ENCODE measurements around the gene KRT25. TPM values are rescaled to one million over a fixed set of nuclear protein-coding genes. Genes with fewer than 3 reads are reported as not detected.

The KRT25 gene, protein sequence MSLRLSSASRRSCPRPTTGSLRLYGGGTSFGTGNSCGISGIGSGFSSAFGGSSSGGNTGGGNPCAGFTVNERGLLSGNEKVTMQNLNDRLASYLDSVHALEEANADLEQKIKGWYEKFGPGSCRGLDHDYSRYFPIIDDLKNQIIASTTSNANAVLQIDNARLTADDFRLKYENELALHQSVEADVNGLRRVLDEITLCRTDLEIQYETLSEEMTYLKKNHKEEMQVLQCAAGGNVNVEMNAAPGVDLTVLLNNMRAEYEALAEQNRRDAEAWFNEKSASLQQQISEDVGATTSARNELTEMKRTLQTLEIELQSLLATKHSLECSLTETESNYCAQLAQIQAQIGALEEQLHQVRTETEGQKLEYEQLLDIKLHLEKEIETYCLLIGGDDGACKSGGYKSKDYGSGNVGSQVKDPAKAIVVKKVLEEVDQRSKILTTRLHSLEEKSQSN
- not detected in 2 replicates for total RNA-seq

DNA sequence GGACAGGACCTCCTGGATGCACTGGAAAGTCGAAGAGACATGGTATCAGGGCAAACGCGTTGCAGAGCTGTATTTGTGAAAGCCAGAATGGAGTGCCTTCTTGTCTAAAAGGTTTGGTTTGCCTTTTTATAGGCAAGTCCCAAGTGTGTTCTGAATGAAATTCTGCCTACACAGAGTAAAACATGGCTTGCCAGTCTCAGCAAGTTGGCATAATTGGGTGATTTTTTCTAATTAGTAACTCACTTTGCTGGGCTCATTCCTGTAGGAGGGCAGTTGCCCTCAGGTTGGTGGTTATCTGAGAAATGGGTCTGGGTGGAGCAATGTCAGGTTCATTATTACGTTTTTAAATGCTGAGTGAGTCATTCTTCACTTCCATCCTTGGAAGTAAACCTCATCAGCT is at the start of gene KRT25:
TSS of gene KRT25 (minus strand) at position 101 of the 400 bp plus-strand sequence. CDS start at position 41, 60 bp downstream.
- no peak for DNase-seq (ENCODE audit: low read depth)

DNA sequence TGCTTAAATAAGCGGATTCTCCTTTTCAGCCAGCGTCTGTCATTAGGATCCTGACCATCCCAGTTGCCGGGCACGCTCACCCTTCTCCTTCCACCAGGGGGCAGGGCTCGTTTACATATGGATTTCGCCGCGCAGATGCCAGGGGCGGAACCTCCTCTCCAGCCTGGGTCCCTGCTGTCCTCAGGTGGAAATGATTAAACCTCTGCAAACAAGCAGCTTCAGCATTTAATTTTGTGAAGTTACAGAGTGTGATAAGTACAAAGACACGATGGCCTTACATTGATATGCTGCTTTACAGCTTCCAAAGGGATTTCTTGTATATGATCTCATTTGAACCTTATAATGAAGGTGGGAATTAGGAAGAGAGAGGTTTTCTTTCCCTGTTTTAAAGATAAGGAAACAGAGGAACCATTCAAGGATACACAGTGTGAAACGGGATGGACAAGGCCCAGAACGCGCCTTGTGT is 48.5 kb upstream of the KRT25 start:
- peak; percentile 58 for DNase-seq (ENCODE audit: low read depth)

DNA sequence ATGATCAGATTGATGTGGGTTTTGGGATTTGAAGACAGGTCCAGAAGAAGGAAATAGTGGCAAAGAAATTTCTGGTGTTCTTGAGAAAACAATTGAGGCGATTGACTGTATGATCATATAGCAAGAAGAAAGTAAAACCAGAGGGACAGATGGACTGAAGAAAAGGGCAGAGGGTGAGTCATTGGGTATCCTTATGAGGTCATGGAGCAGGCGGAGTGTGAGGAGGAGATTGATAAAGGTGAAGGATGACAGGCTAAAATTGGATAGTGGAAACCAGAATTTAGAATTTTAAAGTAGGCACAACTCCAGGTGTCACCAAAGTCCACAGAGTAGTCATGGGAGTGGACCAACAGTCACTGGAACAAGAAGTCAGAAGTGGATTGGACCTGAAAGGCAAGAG is 46.0 kb upstream of the KRT25 start:
- no peak for DNase-seq (ENCODE audit: low read depth)

DNA sequence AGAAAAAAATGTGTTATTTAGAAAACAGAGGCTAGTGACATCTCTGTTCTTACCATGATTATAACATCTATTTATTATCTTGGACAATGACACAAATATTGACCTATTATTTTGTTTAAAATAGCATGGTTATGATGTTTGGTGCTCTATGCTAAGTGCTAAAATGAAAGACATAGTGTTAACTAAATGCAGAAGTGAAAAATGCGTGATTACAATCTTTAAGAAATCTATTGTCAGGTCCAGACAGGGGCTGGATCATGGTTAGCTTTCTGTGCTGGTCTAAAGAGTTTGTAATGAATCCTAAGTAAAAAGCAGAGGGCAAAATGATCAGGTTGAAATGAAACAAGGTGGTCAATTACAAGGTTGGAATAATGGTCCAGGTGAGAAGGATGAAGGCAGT is 45.2 kb upstream of the KRT25 start:
- DNase-seq (ENCODE audit: low read depth): no peak

DNA sequence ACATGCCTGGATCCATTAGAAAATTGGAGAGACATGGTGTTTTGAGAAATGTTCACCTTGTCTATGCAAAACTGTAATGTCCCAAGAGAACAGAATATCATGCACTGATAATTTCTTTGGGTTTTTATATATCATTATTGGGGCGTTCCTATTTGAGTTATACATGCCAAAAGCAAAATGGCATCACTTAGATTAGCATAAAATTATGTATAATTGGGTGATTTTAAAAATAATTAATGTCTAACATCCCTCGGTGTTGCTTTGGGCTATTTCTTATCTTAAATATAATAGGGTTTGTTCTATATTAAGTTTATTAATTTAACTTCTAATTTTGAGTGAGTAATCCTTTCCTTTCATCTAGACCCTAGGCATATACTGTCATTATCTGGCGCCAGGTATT is 44.7 kb upstream of the KRT25 start, which contains the start of gene KRT28:
TSS of gene KRT28 (minus strand) at position 101 of the 400 bp plus-strand sequence. CDS start at position 35, 66 bp downstream.
- DNase-seq (ENCODE audit: low read depth): no peak

DNA sequence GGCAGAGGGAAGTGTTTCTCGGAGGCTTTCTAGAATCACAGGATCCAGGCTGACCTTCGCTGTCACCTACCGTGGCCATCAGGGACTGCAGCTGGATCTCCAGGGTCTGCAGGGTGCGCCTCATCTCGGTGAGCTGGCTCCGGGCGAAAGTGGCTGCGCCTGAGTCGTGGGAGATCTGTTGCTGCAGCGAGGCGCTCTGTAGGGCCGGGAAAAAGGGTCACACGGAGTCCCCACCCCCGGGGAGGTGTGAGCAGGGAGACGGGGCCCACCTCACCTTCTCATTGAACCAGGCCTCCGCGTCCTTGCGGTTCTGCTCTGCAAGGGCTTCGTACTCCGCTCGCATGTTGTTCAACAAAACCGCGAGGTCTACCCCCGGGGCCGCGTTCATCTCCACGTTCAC is 41.7 kb upstream of the KRT25 start:
- no peak for DNase-seq (ENCODE audit: low read depth)

DNA sequence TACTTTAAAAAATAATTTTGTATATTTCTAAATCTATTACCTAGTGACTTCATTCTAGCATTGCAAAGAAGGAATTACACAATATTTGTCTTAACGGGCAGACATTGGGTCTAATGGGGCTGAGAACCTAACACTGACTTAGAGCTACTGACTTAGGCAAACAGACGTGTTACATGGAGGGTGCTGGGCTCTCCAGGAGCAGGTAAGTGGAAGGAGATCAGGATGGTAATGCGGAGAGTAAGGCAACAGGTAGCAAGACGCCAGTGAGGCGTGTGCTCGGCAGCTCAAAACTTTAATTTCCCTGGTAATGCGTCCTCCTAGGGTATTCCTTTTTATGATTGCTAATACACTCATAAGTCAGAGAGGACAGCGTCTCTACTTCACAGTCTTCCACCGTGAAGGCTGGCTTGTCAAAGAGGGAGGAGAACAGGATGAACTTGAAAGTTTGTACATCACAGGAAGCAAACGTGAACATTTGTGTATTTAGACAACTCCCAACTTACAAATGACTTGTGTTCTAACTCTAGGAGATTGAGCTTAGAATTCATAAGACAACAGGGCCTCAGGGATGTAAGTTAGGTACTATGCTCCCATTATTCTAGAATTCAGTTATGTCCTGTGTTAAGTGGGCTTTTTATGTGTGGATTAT is 40.0 kb upstream of the KRT25 start:
- no peak for DNase-seq (ENCODE audit: low read depth)

DNA sequence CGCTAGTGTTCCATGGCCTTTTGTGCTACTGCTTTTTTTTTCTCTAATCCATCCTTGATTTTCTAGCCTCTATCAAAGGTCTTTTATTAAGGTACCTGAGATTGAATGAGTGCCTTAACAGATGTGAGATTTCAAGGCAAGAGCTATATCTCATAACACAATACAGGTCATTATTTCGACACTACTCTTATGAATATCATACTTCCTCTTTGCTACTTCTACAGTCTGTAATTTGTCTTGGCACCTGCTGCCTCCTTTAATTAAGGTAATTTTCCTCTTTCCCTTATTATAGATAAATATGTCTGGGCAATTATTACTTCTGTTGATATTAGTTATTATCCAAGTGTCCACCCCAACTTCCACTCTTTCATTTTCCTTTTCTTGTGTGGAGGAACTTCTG is 39.3 kb upstream of the KRT25 start:
- DNase-seq (ENCODE audit: low read depth): no peak

DNA sequence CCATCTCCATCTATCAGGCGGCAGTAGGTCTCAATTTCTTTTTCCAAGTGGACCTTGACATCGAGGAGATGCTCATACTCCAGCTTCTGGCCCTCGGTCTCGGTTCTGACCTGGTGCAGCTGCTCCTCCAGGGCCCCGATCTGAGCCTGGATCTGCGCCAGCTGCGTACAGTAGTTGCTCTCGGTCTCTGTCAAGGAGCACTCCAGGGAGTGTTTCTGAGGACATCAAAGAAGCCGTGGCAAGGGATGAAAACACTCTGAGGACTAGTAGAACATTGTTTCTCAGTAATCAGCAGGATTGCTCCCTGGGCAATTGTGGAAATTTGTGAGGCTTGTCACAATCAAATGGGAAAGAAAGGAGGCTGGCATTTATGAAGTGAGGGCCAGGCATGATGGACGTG is 38.7 kb upstream of the KRT25 start:
- no peak for DNase-seq (ENCODE audit: low read depth)

DNA sequence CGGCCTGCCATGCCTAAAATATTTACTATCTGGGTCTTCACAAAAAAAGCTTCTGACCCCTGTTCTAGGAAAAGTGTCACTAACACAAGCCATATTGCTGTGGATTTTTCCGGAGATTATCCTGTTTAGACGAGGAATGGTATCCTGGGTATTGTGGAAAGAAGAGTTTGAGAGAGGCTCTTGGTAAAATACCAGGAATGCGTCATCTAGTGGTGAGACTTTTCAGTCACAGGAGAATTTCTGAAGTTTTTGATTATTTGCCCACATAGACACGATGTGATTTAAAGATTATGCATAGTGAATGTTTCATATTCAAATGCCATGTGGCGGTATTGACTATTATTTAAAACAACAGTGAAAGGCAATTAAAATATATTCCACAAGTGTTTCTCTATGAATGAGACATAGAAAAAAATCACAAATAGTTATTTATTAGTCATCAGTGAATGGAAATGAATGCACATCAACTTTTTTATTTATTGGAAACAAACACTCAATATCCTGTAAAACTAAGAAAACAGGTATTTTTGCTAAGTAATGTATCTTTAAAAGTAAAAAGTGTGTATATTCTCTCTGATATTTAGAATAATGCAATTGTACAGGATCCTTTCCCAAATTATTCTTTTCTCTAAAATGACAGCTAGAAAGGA is 36.8 kb upstream of the KRT25 start:
- peak; percentile 71 for DNase-seq (ENCODE audit: low read depth)

DNA sequence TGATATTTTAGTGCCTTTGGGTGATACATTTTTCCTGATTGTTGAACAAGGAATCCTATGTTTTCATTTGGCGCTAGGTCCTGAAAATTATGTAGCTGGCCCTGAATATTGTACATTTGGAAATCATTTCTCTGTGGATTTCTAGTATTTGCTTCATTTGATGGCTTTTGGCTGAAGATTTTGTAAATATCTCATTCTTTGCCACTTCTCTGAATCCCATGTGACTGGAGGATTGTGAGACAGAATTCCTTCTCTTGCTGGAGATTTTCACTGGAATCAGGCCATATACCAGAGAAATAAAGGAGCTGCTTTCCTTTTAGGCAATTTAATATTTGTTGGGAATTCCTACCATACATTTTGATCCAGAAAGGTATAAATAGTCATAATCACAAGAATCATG is 36.0 kb upstream of the KRT25 start:
- DNase-seq (ENCODE audit: low read depth): no peak

DNA sequence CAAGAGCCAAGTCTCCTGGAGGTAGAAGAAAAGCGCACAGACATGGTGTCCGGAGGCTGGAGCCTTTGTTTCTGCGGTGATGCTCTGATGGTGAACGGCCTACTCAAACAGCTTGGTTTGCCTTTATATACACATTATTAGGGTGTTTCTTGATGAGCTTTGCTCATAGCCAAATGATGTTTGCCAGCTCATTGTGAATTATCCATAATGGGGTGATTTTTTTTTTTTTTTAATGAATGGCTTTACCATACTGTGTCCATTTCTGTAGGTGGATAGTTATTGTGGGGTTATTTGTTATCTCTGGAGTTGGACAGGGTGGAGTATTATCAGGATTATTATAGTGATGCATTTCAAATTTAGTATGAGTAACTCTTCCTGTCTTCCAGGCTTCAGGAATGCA is 27.3 kb upstream of the KRT25 start, which contains the start of gene KRT27:
TSS of gene KRT27 (minus strand) at position 101 of the 400 bp plus-strand sequence. CDS start at position 44, 57 bp downstream.
- DNase-seq (ENCODE audit: low read depth): no peak

DNA sequence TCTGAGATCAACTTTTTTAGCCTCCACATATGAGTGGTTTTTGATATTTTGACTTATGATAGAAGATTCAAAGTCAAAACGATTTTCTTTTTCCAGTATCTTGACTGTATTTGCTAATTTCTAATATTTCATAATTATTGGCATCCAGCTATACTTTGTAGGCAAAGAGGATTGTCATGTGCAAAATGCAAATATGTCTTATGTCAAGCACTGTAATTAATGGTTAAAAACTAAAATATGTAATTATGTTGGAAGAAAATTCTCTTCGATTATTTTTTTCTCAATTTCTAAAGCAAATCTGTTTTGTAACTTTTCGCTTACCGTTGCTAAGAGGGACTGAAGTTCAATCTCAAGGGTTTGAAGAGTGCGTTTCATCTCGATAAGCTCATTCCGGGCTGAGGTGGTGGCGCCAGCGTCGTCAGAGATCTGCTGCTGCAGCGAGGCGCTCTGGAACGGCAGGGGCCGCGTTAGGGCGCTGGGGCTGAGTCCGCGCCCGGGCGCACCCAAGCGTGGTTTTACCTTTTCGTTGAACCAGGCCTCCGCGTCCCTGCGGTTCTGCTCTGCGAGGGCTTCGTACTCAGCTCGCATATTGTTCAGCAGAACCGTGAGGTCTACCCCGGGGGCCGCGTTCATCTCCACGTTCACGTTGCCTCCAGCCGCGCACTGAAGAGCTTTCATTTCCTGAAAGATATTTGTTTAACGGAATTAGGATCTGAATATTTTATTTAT is 24.2 kb upstream of the KRT25 start:
- DNase-seq (ENCODE audit: low read depth): no peak

DNA sequence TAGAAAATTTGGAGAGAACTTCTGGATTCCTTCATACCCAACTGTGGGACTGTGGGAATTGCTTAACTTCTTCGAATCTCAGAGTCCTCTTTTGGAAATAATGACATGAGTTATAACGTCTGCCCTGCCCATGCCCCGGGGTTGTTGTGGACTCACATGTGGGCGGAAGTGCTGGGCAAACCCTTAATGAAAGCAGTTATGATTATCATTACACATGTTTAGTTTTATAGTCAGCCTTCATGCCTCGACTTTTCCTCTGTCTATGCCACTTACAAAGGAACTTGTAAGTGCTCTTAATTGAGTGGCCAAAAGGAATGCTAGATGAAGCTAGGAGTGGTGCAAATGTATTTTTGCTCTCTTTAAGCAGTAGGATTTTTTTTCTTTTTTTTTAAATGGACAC is 23.3 kb upstream of the KRT25 start:
- DNase-seq (ENCODE audit: low read depth): no peak

DNA sequence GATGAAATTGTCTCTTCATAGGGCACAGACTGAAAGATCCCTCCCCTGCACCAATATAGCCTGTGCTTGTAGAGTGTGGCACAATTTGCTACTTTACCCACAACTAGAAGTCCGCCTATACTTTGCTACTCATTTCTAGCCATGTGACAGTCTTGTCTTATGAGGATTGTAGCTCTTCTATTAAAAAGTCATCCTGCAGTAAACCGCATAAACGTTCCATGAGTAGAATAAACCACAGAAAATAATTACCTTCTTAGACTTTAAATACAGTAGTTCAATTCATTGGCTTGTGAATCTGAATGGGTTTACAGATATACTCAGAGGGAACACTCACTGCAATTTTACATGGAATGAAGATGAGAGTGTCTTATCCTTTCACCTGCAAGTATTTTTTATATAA is 22.8 kb upstream of the KRT25 start:
- no peak for DNase-seq (ENCODE audit: low read depth)

DNA sequence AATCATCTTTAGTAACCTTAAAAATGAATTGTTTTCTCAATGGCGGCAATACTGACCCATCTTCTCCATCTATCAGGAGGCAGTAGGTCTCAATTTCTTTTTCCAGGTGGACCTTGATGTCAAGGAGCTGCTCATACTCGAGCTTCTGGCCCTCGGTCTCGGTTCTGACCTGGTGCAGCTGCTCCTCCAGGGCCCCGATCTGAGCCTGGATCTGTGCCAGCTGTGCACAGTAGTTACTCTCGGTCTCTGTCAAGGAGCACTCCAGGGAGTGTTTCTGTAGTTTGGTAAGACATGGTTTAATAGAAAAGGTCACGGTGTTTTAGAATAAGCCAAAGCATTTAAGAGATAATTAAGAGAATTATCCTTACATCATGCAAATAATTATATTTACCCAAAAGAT is 22.3 kb upstream of the KRT25 start:
- no peak for DNase-seq (ENCODE audit: low read depth)

DNA sequence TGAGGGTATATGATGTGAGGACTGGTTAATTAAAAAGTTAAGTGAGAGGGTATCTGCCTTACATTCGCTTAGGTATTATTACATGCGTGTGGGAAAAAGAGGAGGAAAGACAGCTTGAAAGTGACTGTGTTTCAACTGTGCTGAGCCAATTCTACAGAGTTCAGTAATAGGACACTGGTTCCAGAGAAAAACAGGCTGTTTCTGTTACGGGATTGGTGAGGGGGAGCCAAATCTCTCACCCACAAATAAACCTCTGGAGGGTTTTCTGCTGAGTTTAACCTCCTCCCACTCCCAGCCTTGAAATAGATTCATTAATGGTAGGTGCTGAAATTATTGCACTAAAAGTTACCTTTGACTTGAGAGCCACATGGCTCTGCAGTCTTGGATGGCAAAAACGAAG is 20.8 kb upstream of the KRT25 start:
- DNase-seq (ENCODE audit: low read depth): no peak

DNA sequence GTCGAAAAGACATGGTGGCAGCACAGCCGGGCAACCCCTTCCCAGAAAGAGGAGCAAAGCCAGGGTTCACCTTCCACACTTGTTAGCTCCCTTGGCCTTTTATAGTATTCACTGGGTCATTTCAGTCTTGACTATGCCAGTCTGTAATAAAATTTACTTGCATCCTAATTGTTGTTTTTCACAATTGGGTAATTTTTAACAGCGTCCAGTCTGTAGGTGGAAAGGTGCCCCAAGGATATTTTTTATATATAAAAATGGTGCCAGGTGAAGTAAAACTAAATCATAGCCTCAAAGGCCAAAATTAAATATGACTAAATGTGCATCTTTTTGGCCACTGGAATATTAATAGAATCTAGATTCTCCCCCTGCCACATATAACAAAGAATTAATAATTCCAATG is 17.0 kb upstream of the KRT25 start, which contains the start of gene KRT26:
TSS of gene KRT26 (minus strand) at position 101 of the 400 bp plus-strand sequence. CDS start at position 13, 88 bp downstream.
- DNase-seq (ENCODE audit: low read depth): no peak

DNA sequence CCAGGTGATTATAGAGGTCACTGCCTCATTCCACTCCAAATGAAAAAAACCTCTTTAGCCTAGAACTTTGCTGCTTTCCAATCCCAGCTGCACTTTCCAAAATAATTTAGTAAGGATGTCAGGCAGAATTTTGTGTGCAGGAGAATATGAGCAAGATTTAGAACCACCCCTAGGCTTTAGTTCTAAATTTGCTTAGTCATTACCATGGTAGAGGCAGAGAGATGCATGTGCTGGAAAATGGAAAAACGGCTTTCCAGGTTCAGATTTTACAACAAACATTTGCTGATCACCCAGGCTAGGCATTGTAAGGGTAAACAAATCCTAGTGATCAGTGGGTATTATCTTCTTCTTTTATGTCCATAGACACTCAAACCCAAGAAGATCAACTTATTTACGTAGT is 10.5 kb upstream of the KRT25 start:
- DNase-seq (ENCODE audit: low read depth): no peak

DNA sequence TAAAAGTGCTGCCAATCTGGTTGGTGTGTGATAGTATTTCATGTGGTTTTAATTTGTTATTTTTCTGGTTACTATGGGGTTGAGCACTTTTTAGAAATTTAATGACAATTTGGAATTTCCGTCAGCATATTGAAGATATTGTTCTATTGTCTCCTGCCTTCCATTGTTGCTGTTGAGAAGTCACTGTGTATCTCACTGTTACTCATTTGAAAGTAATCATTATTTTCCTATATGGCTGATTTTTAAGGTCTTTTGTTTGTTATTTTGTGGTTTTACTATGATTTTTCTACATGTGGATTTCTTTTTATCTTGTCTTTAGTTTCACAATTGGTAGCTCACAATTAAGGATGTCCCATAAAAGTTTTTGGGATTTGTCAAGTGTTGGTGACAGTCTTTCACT is 8.6 kb upstream of the KRT25 start:
- DNase-seq (ENCODE audit: low read depth): no peak

Data from renal cortical epithelial cell (primary cell).